CD14-positive monocyte (primary cell): Measurements from ENCODE around the gene FAM20C. TPM values are rescaled to one million over a fixed set of nuclear protein-coding genes. Genes with fewer than 3 reads are reported as not detected.

ENCODE experiments used
- DNase-seq, 3 donors: peaks; one replicate each; pipeline ENCODE4 v3.0.0-alpha.2; 2011 to 2022
- H2AFZ ChIP-seq: 2 replicates; pipeline ENCODE4 v1.6.0; 2012; ENCODE audit warnings: mild to moderate bottlenecking, low read depth, low read length, inconsistent platforms; ENCODE audit not compliant: insufficient read depth, poor library complexity, severe bottlenecking
- H3K27ac ChIP-seq, 2 donors: 1 replicate in 1 of 2; 2 replicates in 1 of 2; pipeline ENCODE4 v1.5.1; 2012 to 2013; ENCODE audit warnings: low read length in 2 of 2, control low read depth in 1 of 2, inconsistent platforms in 1 of 2, low read depth in 1 of 2, mild to moderate bottlenecking in 1 of 2
- H3K27me3 ChIP-seq, 2 donors: one replicate each; pipeline versions ENCODE4 v1.6.0 to v1.6.1; 2011 to 2013; ENCODE audit warnings: low read length in 2 of 2; ENCODE audit not compliant: control insufficient read depth in 2 of 2, insufficient read depth in 2 of 2
- H3K36me3 ChIP-seq, 2 donors: replicated peaks in 1 of 2; 1 replicate in 1 of 2; 2 replicates in 1 of 2; pipeline versions ENCODE4 v1.5.1 to v1.6.1; 2012 to 2013; ENCODE audit warnings: low read length in 2 of 2, control low read depth in 1 of 2, inconsistent platforms in 1 of 2, mild to moderate bottlenecking in 1 of 2; ENCODE audit not compliant: insufficient read depth in 2 of 2, control insufficient read depth in 1 of 2
- H3K4me1 ChIP-seq, 2 donors: 1 replicate in 1 of 2; 2 replicates in 1 of 2; pipeline versions ENCODE4 v1.5.1 to v1.6.1; 2012 to 2013; ENCODE audit warnings: low read length in 2 of 2, control low read depth in 1 of 2, inconsistent platforms in 1 of 2, mild to moderate bottlenecking in 1 of 2, moderate library complexity in 1 of 2; ENCODE audit not compliant: insufficient read depth in 2 of 2, control insufficient read depth in 1 of 2
- H3K4me2 ChIP-seq: replicated peaks from 2 replicates; pipeline ENCODE3; 2012; ENCODE audit warnings: low read length, moderate library complexity, mild to moderate bottlenecking; ENCODE audit not compliant: poor library complexity, severe bottlenecking; ENCODE audit errors: extremely low read depth
- H3K4me3 ChIP-seq, 3 experiments: fragments of 200-600 bp in 1 of 3; sonication (generic) in 1 of 3; replicated peaks in 1 of 3; 1 replicate in 2 of 3; 2 replicates in 1 of 3; pipeline ENCODE4 v1.5.1; 2011 to 2013; ENCODE audit warnings: low read length in 3 of 3, mild to moderate bottlenecking in 3 of 3, control low read depth in 2 of 3, low read depth in 2 of 3, inconsistent platforms in 1 of 3, moderate library complexity in 1 of 3
- H3K79me2 ChIP-seq: 2 replicates; pipeline ENCODE4 v1.6.0; 2012; ENCODE audit warnings: mild to moderate bottlenecking, control low read depth, inconsistent platforms, low read length, moderate library complexity; ENCODE audit not compliant: insufficient read depth
- H3K9ac ChIP-seq: 2 replicates; pipeline ENCODE4 v1.6.0; 2017; ENCODE audit warnings: low read length, mild to moderate bottlenecking; ENCODE audit not compliant: insufficient read depth, poor library complexity, severe bottlenecking
- H3K9me3 ChIP-seq, 2 donors: replicated peaks in 1 of 2; 1 replicate in 1 of 2; 2 replicates in 1 of 2; pipeline versions ENCODE4 v1.5.1 to v1.6.1; 2012 to 2013; ENCODE audit warnings: low read length in 2 of 2, control low read depth in 1 of 2; ENCODE audit not compliant: control insufficient read depth in 1 of 2, insufficient read depth in 1 of 2
- H4K20me1 ChIP-seq: 2 replicates; pipeline ENCODE4 v1.6.0; 2012; ENCODE audit warnings: mild to moderate bottlenecking, low read length, control low read depth, moderate library complexity; ENCODE audit not compliant: insufficient read depth
- H3K27ac Mint-ChIP-seq, 7 donors: one replicate each; pipeline ENCODE4 v1.8.0; 2020; ENCODE audit warnings: mild to moderate bottlenecking in 7 of 7, mixed read lengths in 7 of 7, moderate library complexity in 6 of 7, inconsistent platforms in 2 of 7
- H3K27me3 Mint-ChIP-seq, 3 donors: one replicate each; pipeline ENCODE4 v1.8.0; 2021 to 2022; ENCODE audit warnings: low read depth in 3 of 3, mild to moderate bottlenecking in 3 of 3, mixed read lengths in 3 of 3, moderate library complexity in 3 of 3, inconsistent platforms in 1 of 3
- H3K36me3 Mint-ChIP-seq, 2 donors: one replicate each; pipeline ENCODE4 v1.8.0; 2020; ENCODE audit warnings: mixed read lengths in 2 of 2, inconsistent platforms in 1 of 2, mild to moderate bottlenecking in 1 of 2
- H3K4me1 Mint-ChIP-seq: one replicate; pipeline ENCODE4 v1.8.0; 2020; ENCODE audit warnings: mild to moderate bottlenecking, mixed read lengths
- H3K4me3 Mint-ChIP-seq, 2 donors: one replicate each; pipeline ENCODE4 v1.8.0; 2020; ENCODE audit warnings: mild to moderate bottlenecking in 2 of 2, mixed read lengths in 2 of 2, moderate library complexity in 1 of 2
- H3K9me3 Mint-ChIP-seq, 7 donors: one replicate each; pipeline ENCODE4 v1.8.0; 2020 to 2022; ENCODE audit warnings: mixed read lengths in 7 of 7, mild to moderate bottlenecking in 6 of 7, moderate library complexity in 6 of 7, inconsistent platforms in 2 of 7
- CTCF ChIP-seq: fragments of 200-600 bp; IDR thresholded peaks from one replicate; pipeline ENCODE4 v1.8.0; 2022; ENCODE audit warnings: antibody characterized with exemption, mild to moderate bottlenecking
- WGBS: methylation state at CpG from one replicate; pipeline ENCODE4 v1.1.5; 2013; ENCODE audit warnings: missing lambda C conversion rate; ENCODE audit not compliant: insufficient coverage; 5-methylcytosine and 5-hydroxymethylcytosine counted together
- intact Hi-C, 2 donors: fragments of 100-400 bp; cut with micrococcal nuclease; formaldehyde crosslinking; loops; one replicate each; pipeline versions ENCODE4 v1.15.0 to v1.15.1; 2023
- polyA plus RNA-seq, 3 donors: library from polyadenylated mRNA; depleted of rRNA in 1 of 3; unstranded in 2 of 3; stranded (reverse) in 1 of 3; fragments of 300-500 nt in 2 of 3; fragments of >200 nt in 1 of 3; fragmentation: Illumina TruSeq in 2 of 3; gene quantifications; 1 replicate in 2 of 3; 2 replicates in 1 of 3; pipeline ENCODE4 v1.2.3, GENCODE V29; 2012 to 2021

FAM20C gene
- polyA plus RNA-seq, 3 donors = 1.2 to 32.2 (median 1.5) TPM

GRCh38 chr7:261341-262250, 69.2 kb downstream of the FAM20C start:
- H3K27ac ChIP-seq = no peak overlapping the region
- 98% methylated on average over 32 of the region's 32 CpGs for WGBS
- H3K79me2 ChIP-seq = no peaks in the 10 kb centered on the region
- H3K9ac ChIP-seq = no peak overlapping the region
- DNase-seq = no peak
- no peaks in the 10 kb centered on the region for H3K27me3 ChIP-seq
- TF ChIP-seq CTCF = no peak
- peaks cover 30 to 48% of the 10 kb centered on the region in 2 donors for H3K36me3 ChIP-seq
- Mint-ChIP-seq H3K4me3 (no peak overlapping the region), H3K27me3 (peaks cover 0 to 10% (median 4%) of the 10 kb centered on the region in 3 donors), H3K4me1 (peaks cover 5% of the 10 kb centered on the region), H3K27ac (peak overlapping the region in 3 of 7 donors; percentile 25 to 61 (median 35)), H3K36me3 (peaks cover 29 to 51% of the 10 kb centered on the region in 2 donors), H3K9me3 (peaks cover 54 to 75% (median 65%) of the 10 kb centered on the region in 7 donors)
- H4K20me1 ChIP-seq = no peaks in the 10 kb centered on the region
- H3K4me1 ChIP-seq = peaks cover 11 to 15% of the 10 kb centered on the region in 2 donors
- H2AFZ ChIP-seq = no peak overlapping the region
- H3K4me3 ChIP-seq = peak overlapping the region in 1 of 3 experiments; percentile 0
- intact Hi-C loops = no loop called here
- H3K4me2 ChIP-seq = no peak overlapping the region
- H3K9me3 ChIP-seq = peaks cover 67 to 82% of the 10 kb centered on the region in 2 donors

DNA sequence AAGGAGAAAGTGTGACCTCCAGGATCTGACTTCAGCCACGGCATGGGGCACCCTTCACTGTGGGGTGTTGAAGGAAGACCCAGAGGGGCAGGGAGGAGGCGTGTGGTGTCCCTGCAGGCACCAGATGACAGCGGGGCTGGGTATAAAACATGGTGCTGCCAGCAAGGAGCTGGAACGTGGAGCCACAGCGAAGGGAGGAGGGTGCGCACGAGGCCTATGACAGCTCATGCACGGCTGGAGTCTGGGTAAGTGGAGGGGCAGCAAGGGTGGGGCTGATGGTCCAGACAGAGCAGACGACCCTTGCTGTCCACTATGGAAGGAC, 69.8 kb downstream of the FAM20C start:
- Histone ChIP-seq H3K36me3 (peaks cover 24 to 42% of the 10 kb centered on the region in 2 donors), H2AFZ (no peak overlapping the region), H3K4me2 (no peak overlapping the region), H3K4me1 (peaks cover 11 to 15% of the 10 kb centered on the region in 2 donors), H3K9ac (no peak overlapping the region), H3K27ac (no peak overlapping the region), H3K79me2 (no peaks in the 10 kb centered on the region), H3K4me3 (peak overlapping the region in 1 of 3 experiments; percentile 0), H3K9me3 (peaks cover 61 to 76% of the 10 kb centered on the region in 2 donors), H4K20me1 (no peaks in the 10 kb centered on the region), H3K27me3 (no peaks in the 10 kb centered on the region)
- no peak overlapping the region for H3K4me3 Mint-ChIP-seq
- peaks cover 25 to 45% of the 10 kb centered on the region in 2 donors for H3K36me3 Mint-ChIP-seq
- H3K4me1 Mint-ChIP-seq = peaks cover 5% of the 10 kb centered on the region
- WGBS = 98% methylated on average over 9 of the region's 9 CpGs
- intact Hi-C loops = no loop called here
- DNase-seq = no peak
- peak overlapping the region in 4 of 7 donors; percentile 35 to 83 (median 54) for H3K27ac Mint-ChIP-seq
- no peak for TF ChIP-seq CTCF
- peaks cover 0 to 10% (median 4%) of the 10 kb centered on the region in 3 donors for H3K27me3 Mint-ChIP-seq
- H3K9me3 Mint-ChIP-seq = peaks cover 54 to 69% (median 58%) of the 10 kb centered on the region in 7 donors
